ENCODE data around the gene PTPRR. TPM values are rescaled to one million over a fixed set of nuclear protein-coding genes. Genes with fewer than 3 reads are reported as not detected.

PTPRR gene
- total RNA-seq, 1 donor from 2014 or later = under 0.01 TPM

GRCh38 chr12:70661466-70662161 lies 258.9 kb downstream of the PTPRR start:
- no peak for FAIRE-seq
- H3K4me3 ChIP-seq (ENCODE audit: low read depth, low read length) = no peak overlapping the region
- no peaks in the 10 kb centered on the region for H3K27me3 ChIP-seq (ENCODE audit: control insufficient read depth, insufficient read depth, low read length)
- no peaks in the 10 kb centered on the region for H3K36me3 ChIP-seq (ENCODE audit: control insufficient read depth, insufficient read depth, low read length)
- DNase-seq (ENCODE audit: low read depth) = peak; percentile 62
- TF ChIP-seq CTCF (IDR thresholded peaks at IDR 0.05; ENCODE audit: insufficient read depth, low read length, severe bottlenecking) = no peak

- no peak for FAIRE-seq
- H3K4me3 ChIP-seq (ENCODE audit: low read depth, low read length) = no peak overlapping the region
- no peaks in the 10 kb centered on the region for H3K36me3 ChIP-seq (ENCODE audit: control insufficient read depth, insufficient read depth, low read length)
- H3K27me3 ChIP-seq (ENCODE audit: control insufficient read depth, insufficient read depth, low read length) = no peaks in the 10 kb centered on the region
- DNase-seq (ENCODE audit: low read depth) = peak; percentile 78
- no peak for TF ChIP-seq CTCF (IDR thresholded peaks at IDR 0.05; ENCODE audit: insufficient read depth, low read length, severe bottlenecking)
Observed at GRCh38 chr12:70660620-70661219, 259.8 kb downstream of the PTPRR start.

- no peak for FAIRE-seq
Observed at GRCh38 chr12:70660002-70660604, 260.4 kb downstream of the PTPRR start.

GRCh38 chr12:70659077-70659606 lies 261.4 kb downstream of the PTPRR start:
- DNase-seq (ENCODE audit: low read depth) (no peak), FAIRE-seq (no peak)
- TF ChIP-seq CTCF (IDR thresholded peaks at IDR 0.05; ENCODE audit: insufficient read depth, low read length, severe bottlenecking) = no peak
- Histone ChIP-seq H3K36me3 (ENCODE audit: control insufficient read depth, insufficient read depth, low read length) (no peaks in the 10 kb centered on the region), H3K27me3 (ENCODE audit: control insufficient read depth, insufficient read depth, low read length) (no peaks in the 10 kb centered on the region), H3K4me3 (ENCODE audit: low read depth, low read length) (no peak overlapping the region)

More at GRCh38 chr12:70660002-70660604, 260.4 kb downstream of the PTPRR start:
- no peaks in the 10 kb centered on the region for H3K27me3 ChIP-seq (ENCODE audit: control insufficient read depth, insufficient read depth, low read length)
- TF ChIP-seq CTCF (IDR thresholded peaks at IDR 0.05; ENCODE audit: insufficient read depth, low read length, severe bottlenecking) = no peak
- H3K36me3 ChIP-seq (ENCODE audit: control insufficient read depth, insufficient read depth, low read length) = no peaks in the 10 kb centered on the region
- no peak overlapping the region for H3K4me3 ChIP-seq (ENCODE audit: low read depth, low read length)
- DNase-seq (ENCODE audit: low read depth) = no peak

GRCh38 chr12:70657616-70658286 lies 262.8 kb downstream of the PTPRR start:
- Histone ChIP-seq H3K36me3 (ENCODE audit: control insufficient read depth, insufficient read depth, low read length) (no peaks in the 10 kb centered on the region), H3K27me3 (ENCODE audit: control insufficient read depth, insufficient read depth, low read length) (no peaks in the 10 kb centered on the region), H3K4me3 (ENCODE audit: low read depth, low read length) (no peak overlapping the region)
- no peak for TF ChIP-seq CTCF (IDR thresholded peaks at IDR 0.05; ENCODE audit: insufficient read depth, low read length, severe bottlenecking)
- DNase-seq (ENCODE audit: low read depth) (no peak), FAIRE-seq (no peak)
